OCI-M1 (cell line): ENCODE results near the gene IQSEC1.

Experiments used
- DNase-seq: peaks from one replicate; lab custom pipeline; 2025; lab: John Stamatoyannopoulos, UW

IQSEC1 gene

GRCh38 chr3:13016083-13016720, 57.0 kb downstream of the IQSEC1 start:
- DNase-seq: no peak

GRCh38 chr3:13015286-13016082, 57.7 kb downstream of the IQSEC1 start:
- DNase-seq: no peak

GRCh38 chr3:13014755-13015285, 58.4 kb downstream of the IQSEC1 start:
- DNase-seq: no peak

DNA sequence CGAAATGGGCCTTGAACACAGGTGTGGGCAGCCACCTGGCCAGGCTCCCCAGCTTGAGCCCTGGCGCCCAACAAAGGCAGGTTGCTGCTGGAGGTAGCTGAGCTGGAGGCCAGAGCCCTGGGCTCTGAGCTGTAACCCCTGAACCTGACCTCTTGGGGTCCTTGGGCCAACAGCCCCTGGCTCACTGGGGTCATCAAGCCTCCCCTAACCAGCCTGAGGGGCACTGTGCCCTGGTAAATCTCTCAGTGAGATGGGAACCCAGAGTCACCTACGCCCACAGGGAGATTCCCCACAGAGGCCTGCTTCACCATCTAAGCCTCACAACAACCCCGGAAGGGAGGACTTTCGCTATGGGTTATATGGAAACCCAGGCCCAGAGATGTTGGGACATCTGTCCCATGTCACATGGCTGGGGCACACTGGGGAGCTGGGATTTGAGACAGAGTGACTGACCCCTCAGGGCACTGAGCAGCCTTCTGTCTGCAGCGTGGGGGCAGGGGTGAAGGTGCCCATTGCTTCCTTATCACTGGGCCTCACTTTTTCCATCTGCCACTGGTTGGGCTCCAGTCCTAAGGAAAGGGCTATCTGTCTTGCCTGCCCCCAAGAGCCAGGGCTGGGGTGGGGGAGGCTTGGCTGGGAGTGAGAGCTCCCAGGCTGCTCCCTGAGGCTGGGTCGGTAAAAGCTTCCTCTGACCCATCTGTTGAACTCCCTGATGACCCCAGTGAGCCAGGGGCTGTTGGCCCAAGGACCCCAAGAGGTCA, 59.1 kb downstream of the IQSEC1 start:
- peak; percentile 36 for DNase-seq

GRCh38 chr3:13013566-13013965, 59.7 kb downstream of the IQSEC1 start:
- DNase-seq: no peak

DNA sequence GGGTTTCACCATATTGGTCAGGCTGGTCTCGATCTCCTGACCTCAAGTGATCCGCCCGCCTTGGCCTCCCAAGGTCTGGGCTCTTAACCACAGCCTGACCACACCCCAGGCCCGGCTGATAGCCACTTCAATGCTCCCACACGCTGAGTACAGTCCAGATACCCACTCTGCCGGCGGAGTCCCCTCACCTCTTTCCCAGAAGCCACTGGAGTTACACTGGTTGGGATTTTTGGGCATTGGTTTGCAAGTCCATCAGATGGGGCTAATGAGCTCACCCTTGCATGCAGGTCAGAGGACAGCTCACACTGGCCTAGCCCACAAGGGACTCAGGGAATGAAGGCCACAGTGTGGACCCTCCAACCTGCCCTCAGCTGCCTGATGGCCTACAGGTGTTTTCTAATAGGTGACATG, 60.1 kb downstream of the IQSEC1 start:
- DNase-seq: peak; percentile 74

- DNase-seq: peak; percentile 86
These were observed 61.0 kb downstream of the IQSEC1 start for GRCh38 chr3:13012221-13012691.

DNA sequence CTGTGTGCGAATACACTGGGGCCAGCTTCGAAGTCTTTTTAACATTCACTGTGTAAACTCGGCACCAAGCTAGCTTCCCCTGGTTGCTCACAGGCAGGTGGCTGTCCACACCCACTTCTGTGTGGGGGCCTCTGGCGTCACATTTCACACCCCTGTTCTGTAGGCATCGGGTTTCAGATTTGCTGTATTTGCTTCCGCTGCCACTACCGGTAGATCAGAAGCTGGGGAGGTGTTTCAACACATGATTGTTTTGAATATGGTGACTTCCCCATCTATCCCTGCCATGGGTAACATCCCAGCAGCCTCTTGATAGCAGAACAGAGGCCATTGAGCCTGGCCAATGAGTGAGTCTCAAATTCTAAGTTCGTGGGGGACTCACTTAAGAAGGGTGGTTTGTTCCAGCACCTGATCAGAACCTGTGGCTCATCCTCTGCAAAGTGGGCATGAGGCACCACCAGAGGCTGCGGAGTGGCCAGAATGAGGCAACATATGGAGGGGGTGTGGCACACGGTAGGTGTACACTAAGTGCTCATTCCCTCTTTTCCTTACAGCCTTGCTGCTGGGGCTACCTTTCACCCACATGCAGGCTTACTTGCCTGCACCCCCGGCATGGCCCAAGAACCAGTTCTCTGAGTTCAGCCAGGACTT, 61.5 kb downstream of the IQSEC1 start:
- DNase-seq: peak; percentile 37

DNA sequence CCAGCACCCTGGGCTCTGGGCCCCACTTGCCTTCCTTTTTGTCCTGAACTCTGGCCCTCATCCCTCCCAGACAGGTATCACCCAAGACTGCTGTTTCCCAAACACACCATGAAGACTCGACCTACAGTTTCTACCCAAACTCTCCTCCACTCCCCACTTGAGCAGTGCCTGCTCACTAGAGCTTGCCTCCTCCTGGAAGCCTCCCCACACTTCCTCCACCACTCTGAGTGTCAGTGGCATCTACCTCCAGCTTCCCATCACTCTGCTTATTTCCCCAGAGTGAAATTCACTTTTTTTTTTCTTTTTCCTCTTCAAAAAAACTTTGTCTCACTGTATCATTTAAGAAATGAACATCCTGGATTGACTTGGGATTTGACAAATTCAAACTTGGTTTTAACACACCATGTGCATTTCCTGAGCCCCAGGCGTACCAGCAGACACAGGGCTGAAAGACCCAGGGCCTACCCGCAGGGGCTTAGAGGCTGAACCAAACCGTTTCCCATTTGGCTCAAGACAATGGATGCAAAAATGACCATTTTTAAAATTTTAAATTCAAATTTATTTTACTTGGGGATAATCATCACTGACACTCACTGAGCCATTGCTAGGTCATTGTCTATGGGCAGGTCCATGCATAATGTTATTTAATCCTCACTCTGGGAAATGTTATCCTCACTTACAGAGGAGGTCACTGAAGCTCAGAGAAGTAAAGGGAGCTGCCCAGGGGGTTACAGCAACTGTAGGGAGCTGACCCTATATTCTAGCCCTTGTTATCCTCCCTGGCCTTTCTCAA, 62.3 kb downstream of the IQSEC1 start:
- DNase-seq: no peak

DNA sequence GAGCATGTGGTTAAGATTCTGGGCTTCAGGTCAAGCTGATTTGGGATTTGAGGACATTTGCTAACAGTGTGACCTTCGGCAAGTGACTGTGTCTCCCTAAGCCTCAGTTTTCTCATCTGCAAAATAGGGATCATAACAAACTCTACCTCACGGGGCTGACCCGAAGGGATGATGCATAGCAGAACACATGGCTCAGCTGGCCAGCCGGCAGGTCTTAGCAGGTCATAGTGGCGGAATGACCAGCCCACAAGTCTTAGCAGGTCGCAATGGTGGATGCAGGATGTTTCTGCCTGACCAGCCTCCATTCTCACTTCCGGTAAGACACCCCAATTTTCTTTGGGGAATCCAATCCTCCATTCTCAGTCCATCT, 63.3 kb downstream of the IQSEC1 start:
- no peak for DNase-seq

DNA sequence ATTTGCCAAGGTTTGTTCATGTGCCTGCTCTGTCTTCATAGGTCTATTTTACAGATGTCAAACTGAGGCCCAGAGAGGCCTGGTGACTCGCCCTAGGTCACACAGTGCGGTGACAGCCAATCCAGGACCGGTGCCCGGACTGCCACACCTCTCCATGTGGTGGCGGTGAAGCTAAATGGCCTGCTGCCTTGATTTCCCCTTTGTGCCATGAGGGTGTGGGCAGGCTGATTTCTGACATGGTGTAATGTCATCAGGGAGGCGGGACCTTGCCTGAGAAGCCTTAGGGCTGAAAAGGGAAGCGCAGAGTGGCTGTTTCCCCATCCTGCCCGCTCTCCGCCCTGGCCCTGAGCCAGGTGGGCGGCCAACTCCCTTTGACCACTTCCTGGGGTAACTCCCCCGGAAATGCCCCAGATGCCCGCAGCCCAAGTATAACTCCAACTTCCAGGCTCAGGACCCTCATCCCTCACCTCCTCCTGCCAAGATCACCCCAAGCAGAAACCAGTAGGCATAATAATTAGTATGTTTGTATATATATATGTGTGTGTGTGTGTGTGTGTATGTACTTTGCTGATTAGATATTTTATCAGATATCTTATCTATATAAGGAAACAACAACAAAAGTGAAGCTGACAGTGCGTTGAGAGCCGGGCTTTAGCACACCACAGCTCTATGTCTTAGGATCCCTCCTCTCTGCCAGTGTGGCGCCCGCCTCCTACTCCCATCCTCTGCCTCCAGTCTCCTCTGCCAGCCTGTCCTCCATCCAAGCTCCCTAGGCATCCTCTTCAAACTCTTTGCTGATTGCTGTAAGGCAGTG, 63.9 kb downstream of the IQSEC1 start:
- DNase-seq: peak; percentile 95

DNA sequence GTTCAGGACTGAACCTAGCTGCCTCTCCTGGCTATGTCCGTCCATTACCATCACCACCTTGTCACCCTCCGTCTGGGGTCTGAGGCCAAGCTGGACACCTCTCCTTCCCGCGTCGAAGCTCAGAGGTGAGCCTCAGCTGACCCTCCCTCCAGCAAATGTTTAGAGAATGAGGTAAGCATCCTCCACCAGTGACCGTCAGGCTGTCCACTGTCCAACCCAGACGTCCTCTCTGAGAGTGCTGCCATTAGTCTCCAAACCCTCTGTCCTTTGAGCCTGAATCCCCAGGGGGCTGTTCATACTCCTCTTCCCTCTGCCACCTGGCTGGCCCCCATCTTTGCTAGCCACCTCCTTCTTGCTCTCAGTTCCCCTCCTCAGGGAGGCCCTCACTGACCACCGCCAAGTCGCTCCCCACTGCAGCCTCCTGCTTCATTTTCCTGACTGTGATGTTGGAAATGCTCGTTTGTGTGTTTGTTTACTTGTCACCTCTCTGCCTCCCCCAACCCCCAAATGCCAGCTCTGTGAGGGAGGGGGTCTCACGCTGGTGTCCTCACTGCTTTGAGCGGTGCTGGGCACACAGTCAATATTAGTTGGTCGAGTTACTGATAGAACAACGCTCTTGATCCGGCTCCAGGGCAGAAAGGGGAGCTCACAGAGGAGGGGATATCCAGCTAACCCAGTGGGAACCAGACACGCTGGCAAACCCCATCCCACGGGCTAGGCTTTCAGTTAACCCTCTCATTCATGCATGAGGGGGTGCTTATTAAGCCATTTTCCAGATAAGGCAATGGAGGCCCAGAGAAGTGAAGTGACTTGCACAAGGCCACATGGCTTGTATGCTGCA, 64.9 kb downstream of the IQSEC1 start:
- peak; percentile 48 for DNase-seq

- peak; percentile 88 for DNase-seq
These were observed 65.8 kb downstream of the IQSEC1 start for GRCh38 chr3:13007251-13007941.

- no peak for DNase-seq
These were observed 66.8 kb downstream of the IQSEC1 start for GRCh38 chr3:13006216-13006990.

GRCh38 chr3:13005301-13005700, 67.9 kb downstream of the IQSEC1 start:
- DNase-seq: no peak

- peak; percentile 13 for DNase-seq
These were observed 68.9 kb downstream of the IQSEC1 start for GRCh38 chr3:13004376-13004775.

- no peak for DNase-seq
These were observed 69.6 kb downstream of the IQSEC1 start for GRCh38 chr3:13003608-13004007.
